Esophagus muscularis mucosa (tissue), 4 donors: ENCODE results near the gene SHC1.

Experiments
- EP300 ChIP-seq: sonication (generic); formaldehyde crosslinking; IDR thresholded peaks from one replicate; pipeline ENCODE4 v1.6.1; 2017; ENCODE audit warnings: antibody characterized with exemption
- POLR2A ChIP-seq: fragments of 450-650 bp; IDR thresholded peaks from one replicate; pipeline ENCODE4 v1.6.1; 2017; ENCODE audit warnings: antibody characterized with exemption, moderate library complexity, mild to moderate bottlenecking, low read depth
- TF ChIP-seq, protein P1 (sequence below), 3 experiments: fragments of 200-600 bp in 2 of 3; fragments of 450-650 bp in 1 of 3; sonication (generic) in 2 of 3; IDR thresholded peaks; one replicate each; pipeline ENCODE4 v1.5.1; 2017 to 2019; ENCODE audit warnings: antibody characterized with exemption in 3 of 3, mild to moderate bottlenecking in 2 of 3, moderate library complexity in 1 of 3

DNA sequence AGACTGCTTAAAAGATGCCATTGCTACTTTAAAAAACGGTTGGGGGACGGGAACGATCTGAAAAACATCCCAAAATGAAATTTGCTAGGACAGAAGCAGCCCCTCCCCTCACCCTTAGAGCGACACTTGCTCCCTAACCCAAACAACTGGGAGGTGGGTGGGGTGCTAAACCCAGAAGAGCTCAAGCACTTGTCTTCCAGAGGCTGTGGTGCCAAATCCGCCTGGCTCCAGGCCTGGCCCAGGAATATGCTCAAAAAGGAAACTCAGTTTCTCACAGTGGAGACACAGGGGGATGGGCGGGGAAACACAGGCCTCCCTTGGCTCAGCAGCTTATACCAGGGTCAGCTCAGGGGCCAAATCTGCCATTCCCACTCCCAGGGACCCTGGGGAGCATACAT lies 14.0 kb downstream of the SHC1 start:
- TF ChIP-seq, protein P1, sequence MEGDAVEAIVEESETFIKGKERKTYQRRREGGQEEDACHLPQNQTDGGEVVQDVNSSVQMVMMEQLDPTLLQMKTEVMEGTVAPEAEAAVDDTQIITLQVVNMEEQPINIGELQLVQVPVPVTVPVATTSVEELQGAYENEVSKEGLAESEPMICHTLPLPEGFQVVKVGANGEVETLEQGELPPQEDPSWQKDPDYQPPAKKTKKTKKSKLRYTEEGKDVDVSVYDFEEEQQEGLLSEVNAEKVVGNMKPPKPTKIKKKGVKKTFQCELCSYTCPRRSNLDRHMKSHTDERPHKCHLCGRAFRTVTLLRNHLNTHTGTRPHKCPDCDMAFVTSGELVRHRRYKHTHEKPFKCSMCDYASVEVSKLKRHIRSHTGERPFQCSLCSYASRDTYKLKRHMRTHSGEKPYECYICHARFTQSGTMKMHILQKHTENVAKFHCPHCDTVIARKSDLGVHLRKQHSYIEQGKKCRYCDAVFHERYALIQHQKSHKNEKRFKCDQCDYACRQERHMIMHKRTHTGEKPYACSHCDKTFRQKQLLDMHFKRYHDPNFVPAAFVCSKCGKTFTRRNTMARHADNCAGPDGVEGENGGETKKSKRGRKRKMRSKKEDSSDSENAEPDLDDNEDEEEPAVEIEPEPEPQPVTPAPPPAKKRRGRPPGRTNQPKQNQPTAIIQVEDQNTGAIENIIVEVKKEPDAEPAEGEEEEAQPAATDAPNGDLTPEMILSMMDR (IDR thresholded peaks at IDR 0.05), result no peak
- TF ChIP-seq POLR2A, result no peak
- no peak for TF ChIP-seq EP300
